ENCODE measurements around the gene RHOH. TPM values are rescaled to one million over a fixed set of nuclear protein-coding genes. Genes with fewer than 3 reads are reported as not detected.

The RHOH gene
- total and polyA plus RNA-seq, 9 of the 15 experiments (the other 6 are each of a cell fraction or from before 2014, with no cell fraction given), result 14.3 to 37.7 (median 23.2) TPM

DNA sequence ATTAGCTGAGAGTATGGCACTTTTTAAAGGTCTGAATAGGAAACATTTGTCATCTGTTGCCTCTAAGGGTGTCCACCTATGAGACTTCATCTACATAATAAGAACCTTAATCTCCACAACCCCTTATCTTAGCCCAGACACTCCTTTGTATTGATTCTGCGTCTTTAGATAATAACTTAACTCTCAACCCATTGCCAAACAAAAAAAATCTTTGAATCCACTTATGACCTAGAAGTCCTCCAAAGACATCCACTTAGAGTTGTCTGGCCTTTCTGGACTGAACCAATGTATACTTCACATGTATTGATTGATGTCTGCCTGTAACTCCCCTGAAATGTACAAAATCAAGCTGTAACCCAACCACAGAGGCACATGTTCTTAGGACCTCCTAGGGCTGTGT, 72.3 kb downstream of the RHOH start (continued):
- TF ChIP-seq HDAC3 (IDR thresholded peaks at IDR 0.05; ENCODE audit: borderline replicate concordance, partially characterized antibody) (peak; percentile 59), TRIM24 (IDR thresholded peaks at IDR 0.05) (peak; percentile 61 to 72; a peak in 3 of 4 replicates), SP1 (CRISPR knock-in tag; IDR thresholded peaks at IDR 0.05) (no peak), ETV5 (CRISPR knock-in tag; IDR thresholded peaks at IDR 0.05; ENCODE audit: low read depth) (no peak), XRCC5 (IDR thresholded peaks at IDR 0.05; ENCODE audit: low read depth, low read length) (no peak), ARID1B (IDR thresholded peaks at IDR 0.05) (peak; percentile 93), HDAC8 (tag; IDR thresholded peaks at IDR 0.05) (no peak), KHSRP (IDR thresholded peaks at IDR 0.05) (no peak), NR3C1 (CRISPR knock-in tag; IDR thresholded peaks at IDR 0.05) (no peak), PHF21A (IDR thresholded peaks at IDR 0.05; ENCODE audit: borderline replicate concordance, low read depth) (no peak), YBX1 (IDR thresholded peaks at IDR 0.05) (no peak), EP400 (IDR thresholded peaks at IDR 0.05) (no peak), TOE1 (IDR thresholded peaks at IDR 0.05; ENCODE audit: borderline replicate concordance) (no peak), TOE1 (CRISPR knock-in tag; IDR thresholded peaks at IDR 0.05; ENCODE audit: borderline replicate concordance, low read depth) (no peak), ZFP1 (CRISPR knock-in tag; IDR thresholded peaks at IDR 0.05) (no peak), NCOR1 (IDR thresholded peaks at IDR 0.05) (peak; percentile 83), ELF4 (CRISPR knock-in tag; IDR thresholded peaks at IDR 0.05) (no peak)
- TF ChIP-seq, protein P1, sequence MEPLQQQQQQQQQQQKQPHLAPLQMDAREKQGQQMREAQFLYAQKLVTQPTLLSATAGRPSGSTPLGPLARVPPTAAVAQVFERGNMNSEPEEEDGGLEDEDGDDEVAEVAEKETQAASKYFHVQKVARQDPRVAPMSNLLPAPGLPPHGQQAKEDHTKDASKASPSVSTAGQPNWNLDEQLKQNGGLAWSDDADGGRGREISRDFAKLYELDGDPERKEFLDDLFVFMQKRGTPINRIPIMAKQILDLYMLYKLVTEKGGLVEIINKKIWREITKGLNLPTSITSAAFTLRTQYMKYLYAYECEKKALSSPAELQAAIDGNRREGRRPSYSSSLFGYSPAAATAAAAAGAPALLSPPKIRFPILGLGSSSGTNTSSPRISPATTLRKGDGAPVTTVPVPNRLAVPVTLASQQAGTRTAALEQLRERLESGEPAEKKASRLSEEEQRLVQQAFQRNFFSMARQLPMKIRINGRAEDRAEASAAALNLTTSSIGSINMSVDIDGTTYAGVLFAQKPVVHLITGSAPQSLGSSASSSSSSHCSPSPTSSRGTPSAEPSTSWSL (CRISPR knock-in tag; IDR thresholded peaks at IDR 0.05; ENCODE audit: borderline replicate concordance), result no peak
- TF ChIP-seq, protein P2, sequence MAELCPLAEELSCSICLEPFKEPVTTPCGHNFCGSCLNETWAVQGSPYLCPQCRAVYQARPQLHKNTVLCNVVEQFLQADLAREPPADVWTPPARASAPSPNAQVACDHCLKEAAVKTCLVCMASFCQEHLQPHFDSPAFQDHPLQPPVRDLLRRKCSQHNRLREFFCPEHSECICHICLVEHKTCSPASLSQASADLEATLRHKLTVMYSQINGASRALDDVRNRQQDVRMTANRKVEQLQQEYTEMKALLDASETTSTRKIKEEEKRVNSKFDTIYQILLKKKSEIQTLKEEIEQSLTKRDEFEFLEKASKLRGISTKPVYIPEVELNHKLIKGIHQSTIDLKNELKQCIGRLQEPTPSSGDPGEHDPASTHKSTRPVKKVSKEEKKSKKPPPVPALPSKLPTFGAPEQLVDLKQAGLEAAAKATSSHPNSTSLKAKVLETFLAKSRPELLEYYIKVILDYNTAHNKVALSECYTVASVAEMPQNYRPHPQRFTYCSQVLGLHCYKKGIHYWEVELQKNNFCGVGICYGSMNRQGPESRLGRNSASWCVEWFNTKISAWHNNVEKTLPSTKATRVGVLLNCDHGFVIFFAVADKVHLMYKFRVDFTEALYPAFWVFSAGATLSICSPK (IDR thresholded peaks at IDR 0.05; ENCODE audit: borderline replicate concordance), result no peak
- TF ChIP-seq, protein P3, sequence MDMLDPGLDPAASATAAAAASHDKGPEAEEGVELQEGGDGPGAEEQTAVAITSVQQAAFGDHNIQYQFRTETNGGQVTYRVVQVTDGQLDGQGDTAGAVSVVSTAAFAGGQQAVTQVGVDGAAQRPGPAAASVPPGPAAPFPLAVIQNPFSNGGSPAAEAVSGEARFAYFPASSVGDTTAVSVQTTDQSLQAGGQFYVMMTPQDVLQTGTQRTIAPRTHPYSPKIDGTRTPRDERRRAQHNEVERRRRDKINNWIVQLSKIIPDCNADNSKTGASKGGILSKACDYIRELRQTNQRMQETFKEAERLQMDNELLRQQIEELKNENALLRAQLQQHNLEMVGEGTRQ (CRISPR knock-in tag; IDR thresholded peaks at IDR 0.05), result no peak
- TF ChIP-seq, protein P4, sequence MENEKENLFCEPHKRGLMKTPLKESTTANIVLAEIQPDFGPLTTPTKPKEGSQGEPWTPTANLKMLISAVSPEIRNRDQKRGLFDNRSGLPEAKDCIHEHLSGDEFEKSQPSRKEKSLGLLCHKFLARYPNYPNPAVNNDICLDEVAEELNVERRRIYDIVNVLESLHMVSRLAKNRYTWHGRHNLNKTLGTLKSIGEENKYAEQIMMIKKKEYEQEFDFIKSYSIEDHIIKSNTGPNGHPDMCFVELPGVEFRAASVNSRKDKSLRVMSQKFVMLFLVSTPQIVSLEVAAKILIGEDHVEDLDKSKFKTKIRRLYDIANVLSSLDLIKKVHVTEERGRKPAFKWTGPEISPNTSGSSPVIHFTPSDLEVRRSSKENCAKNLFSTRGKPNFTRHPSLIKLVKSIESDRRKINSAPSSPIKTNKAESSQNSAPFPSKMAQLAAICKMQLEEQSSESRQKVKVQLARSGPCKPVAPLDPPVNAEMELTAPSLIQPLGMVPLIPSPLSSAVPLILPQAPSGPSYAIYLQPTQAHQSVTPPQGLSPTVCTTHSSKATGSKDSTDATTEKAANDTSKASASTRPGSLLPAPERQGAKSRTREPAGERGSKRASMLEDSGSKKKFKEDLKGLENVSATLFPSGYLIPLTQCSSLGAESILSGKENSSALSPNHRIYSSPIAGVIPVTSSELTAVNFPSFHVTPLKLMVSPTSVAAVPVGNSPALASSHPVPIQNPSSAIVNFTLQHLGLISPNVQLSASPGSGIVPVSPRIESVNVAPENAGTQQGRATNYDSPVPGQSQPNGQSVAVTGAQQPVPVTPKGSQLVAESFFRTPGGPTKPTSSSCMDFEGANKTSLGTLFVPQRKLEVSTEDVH (IDR thresholded peaks at IDR 0.05; ENCODE audit: low read depth, partially characterized antibody), result no peak
- TF ChIP-seq, protein P5, sequence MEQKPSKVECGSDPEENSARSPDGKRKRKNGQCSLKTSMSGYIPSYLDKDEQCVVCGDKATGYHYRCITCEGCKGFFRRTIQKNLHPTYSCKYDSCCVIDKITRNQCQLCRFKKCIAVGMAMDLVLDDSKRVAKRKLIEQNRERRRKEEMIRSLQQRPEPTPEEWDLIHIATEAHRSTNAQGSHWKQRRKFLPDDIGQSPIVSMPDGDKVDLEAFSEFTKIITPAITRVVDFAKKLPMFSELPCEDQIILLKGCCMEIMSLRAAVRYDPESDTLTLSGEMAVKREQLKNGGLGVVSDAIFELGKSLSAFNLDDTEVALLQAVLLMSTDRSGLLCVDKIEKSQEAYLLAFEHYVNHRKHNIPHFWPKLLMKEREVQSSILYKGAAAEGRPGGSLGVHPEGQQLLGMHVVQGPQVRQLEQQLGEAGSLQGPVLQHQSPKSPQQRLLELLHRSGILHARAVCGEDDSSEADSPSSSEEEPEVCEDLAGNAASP (IDR thresholded peaks at IDR 0.05), result no peak

Data from K562 (cell line).